CD4-positive, alpha-beta T cell treated with Interleukin-6 at 100 ng/mL for 8 hours (primary cell): ENCODE results near the gene MATN1.

Source experiments
- DNase-seq: peaks from one replicate; pipeline ENCODE4 v3.0.0-alpha.2; 2020; ENCODE audit warnings: mixed read lengths, low spot score

The MATN1 gene

GRCh38 chr1:30718636-30719405 lies 4.6 kb downstream of the MATN1 start:
- peak; percentile 77 for DNase-seq

- peak; percentile 99 for DNase-seq
These were observed 5.2 kb downstream of the MATN1 start for GRCh38 chr1:30718091-30718635.

- no peak for DNase-seq
These were observed 6.7 kb downstream of the MATN1 start for GRCh38 chr1:30716646-30717045.

GRCh38 chr1:30715886-30716285 lies 7.5 kb downstream of the MATN1 start:
- DNase-seq = no peak

- no peak for DNase-seq
These were observed 8.2 kb downstream of the MATN1 start for GRCh38 chr1:30715216-30715615.

- no peak for DNase-seq
These were observed 8.8 kb downstream of the MATN1 start for GRCh38 chr1:30714536-30715090.

- DNase-seq = no peak
These were observed 9.4 kb downstream of the MATN1 start for GRCh38 chr1:30714025-30714424.

- DNase-seq = no peak
These were observed 10.1 kb downstream of the MATN1 start for GRCh38 chr1:30713311-30713710.

- no peak for DNase-seq
These were observed 10.8 kb downstream of the MATN1 start for GRCh38 chr1:30712583-30712982.

GRCh38 chr1:30710407-30710806 lies 13.0 kb downstream of the MATN1 start:
- DNase-seq = no peak

GRCh38 chr1:30708361-30708728 lies 15.0 kb downstream of the MATN1 start:
- no peak for DNase-seq

GRCh38 chr1:30707412-30708360 lies 15.7 kb downstream of the MATN1 start:
- DNase-seq = peak; percentile 52

GRCh38 chr1:30706528-30706927 lies 16.9 kb downstream of the MATN1 start:
- no peak for DNase-seq

GRCh38 chr1:30705698-30706097 lies 17.7 kb downstream of the MATN1 start:
- DNase-seq = no peak

- no peak for DNase-seq
These were observed 18.4 kb downstream of the MATN1 start for GRCh38 chr1:30704765-30705509.

GRCh38 chr1:30704271-30704670 lies 19.1 kb downstream of the MATN1 start:
- DNase-seq = no peak

- no peak for DNase-seq
These were observed 20.6 kb downstream of the MATN1 start for GRCh38 chr1:30702823-30703222.

- DNase-seq = no peak
These were observed 22.1 kb downstream of the MATN1 start for GRCh38 chr1:30701258-30701633.

- no peak for DNase-seq
These were observed 22.7 kb downstream of the MATN1 start for GRCh38 chr1:30700528-30701257.

GRCh38 chr1:30699762-30700161 lies 23.6 kb downstream of the MATN1 start:
- no peak for DNase-seq

GRCh38 chr1:30698401-30698981 lies 24.9 kb downstream of the MATN1 start:
- no peak for DNase-seq
